ENCODE measurements around the gene TENM4. TPM values are rescaled to one million over a fixed set of nuclear protein-coding genes. Genes with fewer than 3 reads are reported as not detected.

TENM4 gene
- total and polyA plus RNA-seq, 10 of the 15 experiments (the other 5 are each of a cell fraction or from before 2014, with no cell fraction given): 0.03 to 0.12 (median 0.06) TPM; not detected in 7

DNA sequence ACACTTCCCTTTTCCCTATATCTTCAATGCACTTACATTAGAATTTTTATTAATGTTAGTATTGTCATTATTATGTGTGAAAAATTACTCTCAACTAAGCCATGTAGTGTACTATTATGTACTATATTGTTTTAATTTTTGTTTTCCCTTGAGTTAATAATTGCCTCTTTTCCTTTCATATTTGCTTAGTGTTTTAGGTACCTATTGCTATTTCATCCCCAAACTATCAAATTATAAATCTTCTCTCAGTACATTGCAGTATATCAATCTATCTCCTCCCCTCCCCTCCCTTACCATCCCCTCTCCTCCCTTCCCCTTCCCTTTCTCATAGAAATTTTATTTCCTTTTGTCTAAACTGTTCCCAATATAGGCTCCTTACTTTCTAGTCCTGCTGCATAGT is 12.8 kb upstream of the TENM4 start (continued):
- TF ChIP-seq, protein P1, sequence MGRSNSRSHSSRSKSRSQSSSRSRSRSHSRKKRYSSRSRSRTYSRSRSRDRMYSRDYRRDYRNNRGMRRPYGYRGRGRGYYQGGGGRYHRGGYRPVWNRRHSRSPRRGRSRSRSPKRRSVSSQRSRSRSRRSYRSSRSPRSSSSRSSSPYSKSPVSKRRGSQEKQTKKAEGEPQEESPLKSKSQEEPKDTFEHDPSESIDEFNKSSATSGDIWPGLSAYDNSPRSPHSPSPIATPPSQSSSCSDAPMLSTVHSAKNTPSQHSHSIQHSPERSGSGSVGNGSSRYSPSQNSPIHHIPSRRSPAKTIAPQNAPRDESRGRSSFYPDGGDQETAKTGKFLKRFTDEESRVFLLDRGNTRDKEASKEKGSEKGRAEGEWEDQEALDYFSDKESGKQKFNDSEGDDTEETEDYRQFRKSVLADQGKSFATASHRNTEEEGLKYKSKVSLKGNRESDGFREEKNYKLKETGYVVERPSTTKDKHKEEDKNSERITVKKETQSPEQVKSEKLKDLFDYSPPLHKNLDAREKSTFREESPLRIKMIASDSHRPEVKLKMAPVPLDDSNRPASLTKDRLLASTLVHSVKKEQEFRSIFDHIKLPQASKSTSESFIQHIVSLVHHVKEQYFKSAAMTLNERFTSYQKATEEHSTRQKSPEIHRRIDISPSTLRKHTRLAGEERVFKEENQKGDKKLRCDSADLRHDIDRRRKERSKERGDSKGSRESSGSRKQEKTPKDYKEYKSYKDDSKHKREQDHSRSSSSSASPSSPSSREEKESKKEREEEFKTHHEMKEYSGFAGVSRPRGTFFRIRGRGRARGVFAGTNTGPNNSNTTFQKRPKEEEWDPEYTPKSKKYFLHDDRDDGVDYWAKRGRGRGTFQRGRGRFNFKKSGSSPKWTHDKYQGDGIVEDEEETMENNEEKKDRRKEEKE (IDR thresholded peaks at IDR 0.05): no peak
- no peak for TF ChIP-seq SPI1 (IDR thresholded peaks at IDR 0.05; ENCODE audit: borderline replicate concordance, insufficient read depth, low read depth, low read length)
- TF ChIP-seq TCF12 (IDR thresholded peaks at IDR 0.05; ENCODE audit: low read depth, low read length): no peak
- no peak for TF ChIP-seq NR2C2 (IDR thresholded peaks at IDR 0.05; ENCODE audit: borderline replicate concordance, control insufficient read depth, insufficient read length, low read depth)
- no peak for TF ChIP-seq SKIL (IDR thresholded peaks at IDR 0.05; ENCODE audit: low read depth, poor library complexity, severe bottlenecking)
- TF ChIP-seq CBX5 (IDR thresholded peaks at IDR 0.05; ENCODE audit: low read depth): no peak

- WGBS (ENCODE audit: insufficient coverage, insufficient replicate concordance, low lambda C conversion rate, missing lambda C conversion rate): 44% methylated on average over 5 of the region's 5 CpGs
- H2AFZ ChIP-seq (ENCODE audit: control insufficient read depth, low read depth, low read length): no peak overlapping the region
- H3K9ac ChIP-seq (ENCODE audit: control insufficient read depth, insufficient read depth, low read length): no peak overlapping the region
- no peak for DNase-seq (ENCODE audit: low read depth, low spot score)
- POLR2A ChIA-PET: no interaction called here
- ATAC-seq: no peak; the same call in 2 of the 3 replicates
- no peaks in the 10 kb centered on the region for H3K9me3 ChIP-seq (replicated peaks; ENCODE audit: control insufficient read depth, insufficient read depth, low read length)
- no peak overlapping the region for H3K27ac ChIP-seq (ENCODE audit: control insufficient read depth, insufficient read depth)
- peak; percentile 82 for TF ChIP-seq SPI1 (IDR thresholded peaks at IDR 0.05; ENCODE audit: borderline replicate concordance, insufficient read depth, low read depth, low read length)
- TF ChIP-seq, protein P2, sequence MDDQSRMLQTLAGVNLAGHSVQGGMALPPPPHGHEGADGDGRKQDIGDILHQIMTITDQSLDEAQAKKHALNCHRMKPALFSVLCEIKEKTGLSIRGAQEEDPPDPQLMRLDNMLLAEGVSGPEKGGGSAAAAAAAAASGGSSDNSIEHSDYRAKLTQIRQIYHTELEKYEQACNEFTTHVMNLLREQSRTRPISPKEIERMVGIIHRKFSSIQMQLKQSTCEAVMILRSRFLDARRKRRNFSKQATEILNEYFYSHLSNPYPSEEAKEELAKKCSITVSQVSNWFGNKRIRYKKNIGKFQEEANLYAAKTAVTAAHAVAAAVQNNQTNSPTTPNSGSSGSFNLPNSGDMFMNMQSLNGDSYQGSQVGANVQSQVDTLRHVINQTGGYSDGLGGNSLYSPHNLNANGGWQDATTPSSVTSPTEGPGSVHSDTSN (IDR thresholded peaks at IDR 0.05; ENCODE audit: insufficient replicate concordance, low read depth, low read length): no peak
- TF ChIP-seq CREM (IDR thresholded peaks at IDR 0.05; ENCODE audit: low read depth): no peak
- no peak for TF ChIP-seq SMAD1 (IDR thresholded peaks at IDR 0.05; ENCODE audit: low read depth, partially characterized antibody)
- TF ChIP-seq RFX5 (IDR thresholded peaks at IDR 0.05; ENCODE audit: low read depth, low read length): no peak
- no peak for TF ChIP-seq SUZ12 (IDR thresholded peaks at IDR 0.05; ENCODE audit: unreplicated experiment)
- no peaks in the 10 kb centered on the region; the same call in 1 of the 2 replicates for H4K20me1 ChIP-seq (ENCODE audit: control insufficient read depth, insufficient read depth)
- SMC1A ChIA-PET (ENCODE audit: uncharacterized antibody, unreplicated experiment): no interaction called here
- CTCF ChIA-PET: no interaction called here
- RAD21 ChIA-PET (ENCODE audit: unreplicated experiment): interaction anchor here (0.7 kb wide), 1 partner anchor 48 kb away, joined by 3 read pairs; no protein-coding TSS in a partner anchor
- H3K4me3 ChIP-seq: no peak overlapping the region
- no peak for FAIRE-seq
- intact Hi-C loops (cut with micrococcal nuclease; ENCODE audit: unreplicated experiment): no loop called here
- no TSS peak for BruUV-seq (replicated peaks)
- no peaks in the 10 kb centered on the region for H3K4me1 ChIP-seq (ENCODE audit: control insufficient read depth, insufficient read depth, low read length)
- no peaks in the 10 kb centered on the region for H3K36me3 ChIP-seq (ENCODE audit: control insufficient read depth in 2 of 2, insufficient read depth in 2 of 2, low read length in 1 of 2)
- in situ Hi-C loops (cut with MboI): no loop called here
- peaks cover 0 to 3% of the 10 kb centered on the region in 2 experiments; a peak in 3 of 4 replicates for H3K27me3 ChIP-seq (replicated peaks in 1 of 2; ENCODE audit: control insufficient read depth in 2 of 2, insufficient read depth in 2 of 2, low read length in 1 of 2)
- H3K4me2 ChIP-seq (ENCODE audit: control insufficient read depth, insufficient read depth): no peak overlapping the region
- no peaks in the 10 kb centered on the region for H3K79me2 ChIP-seq (ENCODE audit: control insufficient read depth, insufficient read depth, low read length)
Measured at GRCh38 chr11:79449040-79449439, 8.2 kb upstream of the TENM4 start.
